ENCODE measurements around the gene SARM1. TPM values are rescaled to one million over a fixed set of nuclear protein-coding genes. Genes with fewer than 3 reads are reported as not detected.
"Not testable (repeated sequence)": the region's sequence is repeated elsewhere in the genome, so short reads cannot be mapped to it uniquely, and the experiment has no call there.

Gene SARM1
- total RNA-seq, 5 donors from 2014 or later (not counting 1 experiment from before 2014, with no cell fraction given) = 26.0 to 42.3 (median 37.9) TPM

DNA sequence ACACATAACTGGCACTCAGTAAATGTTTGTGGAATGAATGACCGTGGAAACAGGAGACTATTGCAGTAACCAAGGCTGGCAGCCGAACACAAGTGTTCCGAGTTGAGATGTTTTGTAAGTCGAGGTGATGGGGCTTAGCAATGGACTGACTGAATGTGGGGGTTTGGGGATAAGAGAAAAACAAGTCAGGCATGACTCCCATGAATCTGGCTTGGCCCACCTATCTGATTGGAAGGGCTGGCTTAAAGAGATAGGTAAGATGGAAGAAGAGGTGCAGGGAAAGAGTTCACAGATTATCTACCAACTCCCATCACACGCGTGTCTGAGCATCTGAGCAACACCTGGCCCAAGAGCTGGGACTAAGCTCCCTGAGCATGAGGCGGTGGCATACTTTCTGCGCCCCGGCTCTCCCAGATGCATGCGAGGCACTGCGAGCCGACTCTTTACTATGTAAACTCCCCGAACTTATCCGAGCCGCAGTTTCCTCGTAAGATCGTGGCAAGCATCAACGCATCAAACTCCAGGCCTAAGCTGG, 36.8 kb upstream of the SARM1 start:
- peaks cover 10 to 31% of the 10 kb centered on the region in 2 donors for H3K36me3 ChIP-seq (ENCODE audit: control insufficient read depth in 2 of 2, extremely low read depth in 1 of 2, insufficient read depth in 1 of 2, low read length in 1 of 2)
- peak in 1 of 4 experiments; percentile 0 for ATAC-seq (replicated peaks in 1 of 4)
- POLR2A ChIA-PET = interaction anchor here (0.6 to 2.5 kb wide), 6 partner anchors 15 to 864 kb away, joined by 3 to 25 read pairs (median 3); partner anchors contain the start of genes POLDIP2 (in 1 of the 2), SDF2 (in 1 of the 2), SUPT6H (in 1 of the 2) and TMEM97 (in 1 of the 2)
- H3K4me3 Mint-ChIP-seq = peak overlapping the region; percentile 95 to 98 (median 96)
- H3K4me1 Mint-ChIP-seq = peaks cover 49 to 54% (median 50%) of the 10 kb centered on the region in 3 donors
- WGBS (ENCODE audit: insufficient coverage) = 13% methylated on average over 17 of the region's 18 CpGs
- peak overlapping the region; percentile 81 to 88 for H3K4me3 ChIP-seq (ENCODE audit: control insufficient read depth in 1 of 2, extremely low read depth in 1 of 2, low read length in 1 of 2)
- H3K27ac ChIP-seq (ENCODE audit: low read length) = peak overlapping the region; percentile 77
- H3K9me3 ChIP-seq = no peaks in the 10 kb centered on the region
- H3K27me3 Mint-ChIP-seq = no peaks in the 10 kb centered on the region
- CTCF ChIA-PET = interaction anchor here (0.9 to 1.8 kb wide), 8 partner anchors 14 to 617 kb away, joined by 3 to 15 read pairs (median 4); partner anchors contain the start of genes LYRM9 (in 1 of the 2), POLDIP2 (in 1 of the 2) and TMEM97 (in 1 of the 2)
- H3K36me3 Mint-ChIP-seq = peaks cover 17% of the 10 kb centered on the region
- H3K27ac Mint-ChIP-seq = peak overlapping the region; percentile 87 to 90
- DNase-seq = peak in 5 of 35 experiments; percentile 9 to 17 (median 13)
- no peaks in the 10 kb centered on the region for H3K9me3 Mint-ChIP-seq
- peaks cover 12 to 28% of the 10 kb centered on the region in 2 experiments for H3K4me1 ChIP-seq (ENCODE audit: control insufficient read depth in 1 of 2, extremely low read depth in 1 of 2, insufficient read depth in 2 of 2, low read length in 2 of 2)
- no peaks in the 10 kb centered on the region for H3K27me3 ChIP-seq (replicated peaks in 1 of 2; ENCODE audit: control insufficient read depth in 2 of 2, extremely low read depth in 1 of 2, insufficient read depth in 2 of 2, low read length in 1 of 2)

DNA sequence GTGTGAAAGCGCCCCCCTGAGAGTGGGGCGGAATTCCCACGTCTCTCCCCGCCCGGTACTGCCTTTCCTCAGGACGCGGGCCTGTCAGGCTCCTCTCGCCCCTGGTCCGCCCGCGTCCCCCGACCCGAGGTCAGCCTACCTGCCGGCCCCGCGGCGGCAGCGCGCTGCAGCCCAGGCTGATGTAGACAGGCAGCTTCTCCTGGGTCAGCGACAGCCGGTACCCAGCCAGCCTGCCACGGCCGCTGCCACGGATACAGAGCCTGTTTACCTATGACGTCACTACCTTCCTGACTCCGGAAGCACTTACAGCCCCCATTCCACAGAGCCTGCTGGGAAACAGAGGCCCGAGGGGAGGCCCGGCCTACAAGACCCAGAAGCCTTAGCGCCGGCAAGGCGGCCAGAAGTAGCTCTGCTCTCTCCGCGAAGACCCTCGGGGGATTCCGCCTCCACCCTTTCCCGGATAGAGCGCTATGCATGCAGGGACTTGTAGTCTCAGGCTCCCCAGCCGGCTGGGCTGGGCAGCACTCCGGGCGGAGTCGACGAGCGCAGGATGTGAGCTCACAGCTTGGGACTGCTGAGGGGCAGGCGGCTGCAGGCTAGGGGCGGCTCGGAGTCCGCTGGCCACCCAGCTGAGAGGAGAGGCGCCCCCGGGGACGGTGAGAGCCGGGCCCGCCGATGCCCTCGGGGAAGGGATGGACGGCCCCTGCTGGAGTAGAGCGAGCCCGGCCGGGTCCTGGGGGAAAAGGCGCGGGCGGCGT, 36.1 kb upstream of the SARM1 start, which contains the start of the genes IFT20 and TNFAIP1:
Gene IFT20, minus strand, starts transcription at position 272 of the 758 bp plus-strand sequence. CDS start 3,487 bp downstream, outside the sequence.
Gene TNFAIP1, plus strand, starts transcription at position 561 of the 758 bp plus-strand sequence. CDS start 3,761 bp downstream, outside the sequence.
- Histone ChIP-seq H3K27me3 (replicated peaks in 1 of 2; ENCODE audit: control insufficient read depth in 2 of 2, extremely low read depth in 1 of 2, insufficient read depth in 2 of 2, low read length in 1 of 2) (no peaks in the 10 kb centered on the region), H3K9me3 (no peaks in the 10 kb centered on the region), H3K36me3 (ENCODE audit: control insufficient read depth in 2 of 2, extremely low read depth in 1 of 2, insufficient read depth in 1 of 2, low read length in 1 of 2) (peaks cover 10 to 32% of the 10 kb centered on the region in 2 donors), H3K4me3 (ENCODE audit: control insufficient read depth in 1 of 2, extremely low read depth in 1 of 2, low read length in 1 of 2) (peak within 1 kb of the TSS; percentile 81 to 88), H3K4me1 (ENCODE audit: control insufficient read depth in 1 of 2, extremely low read depth in 1 of 2, insufficient read depth in 2 of 2, low read length in 2 of 2) (peaks cover 12 to 28% of the 10 kb centered on the region in 2 experiments), H3K27ac (ENCODE audit: low read length) (peak within 1 kb of the TSS; percentile 77)
- WGBS (ENCODE audit: insufficient coverage) = under 1% methylated on average over 62 of the region's 62 CpGs
- Mint-ChIP-seq H3K9me3 (no peaks in the 10 kb centered on the region), H3K27me3 (no peaks in the 10 kb centered on the region), H3K4me3 (peak within 1 kb of the TSS; percentile 95 to 98 (median 96)), H3K4me1 (peaks cover 49 to 54% (median 50%) of the 10 kb centered on the region in 3 donors), H3K36me3 (peaks cover 20% of the 10 kb centered on the region), H3K27ac (peak within 1 kb of the TSS; percentile 87 to 90)
- ChIA-PET POLR2A (interaction anchor here (0.5 to 2.5 kb wide), 12 partner anchors 16 to 489 kb away, joined by 3 to 25 read pairs (median 3); partner anchors contain the start of genes POLDIP2 (in 2 of the 2), TMEM97 (in 2 of the 2), LYRM9 (in 1 of the 2) and RPL23A (in 1 of the 2)), CTCF (interaction anchor here (0.6 to 1.8 kb wide), 11 partner anchors 13 to 616 kb away, joined by 3 to 15 read pairs (median 4); partner anchors contain the start of genes LYRM9 (in 1 of the 2), POLDIP2 (in 1 of the 2) and TMEM97 (in 1 of the 2))
- DNase-seq (peak; percentile 88 to 99 (median 98)), ATAC-seq (replicated peaks in 1 of 4) (peak; percentile 95 to 99 (median 98))

DNA sequence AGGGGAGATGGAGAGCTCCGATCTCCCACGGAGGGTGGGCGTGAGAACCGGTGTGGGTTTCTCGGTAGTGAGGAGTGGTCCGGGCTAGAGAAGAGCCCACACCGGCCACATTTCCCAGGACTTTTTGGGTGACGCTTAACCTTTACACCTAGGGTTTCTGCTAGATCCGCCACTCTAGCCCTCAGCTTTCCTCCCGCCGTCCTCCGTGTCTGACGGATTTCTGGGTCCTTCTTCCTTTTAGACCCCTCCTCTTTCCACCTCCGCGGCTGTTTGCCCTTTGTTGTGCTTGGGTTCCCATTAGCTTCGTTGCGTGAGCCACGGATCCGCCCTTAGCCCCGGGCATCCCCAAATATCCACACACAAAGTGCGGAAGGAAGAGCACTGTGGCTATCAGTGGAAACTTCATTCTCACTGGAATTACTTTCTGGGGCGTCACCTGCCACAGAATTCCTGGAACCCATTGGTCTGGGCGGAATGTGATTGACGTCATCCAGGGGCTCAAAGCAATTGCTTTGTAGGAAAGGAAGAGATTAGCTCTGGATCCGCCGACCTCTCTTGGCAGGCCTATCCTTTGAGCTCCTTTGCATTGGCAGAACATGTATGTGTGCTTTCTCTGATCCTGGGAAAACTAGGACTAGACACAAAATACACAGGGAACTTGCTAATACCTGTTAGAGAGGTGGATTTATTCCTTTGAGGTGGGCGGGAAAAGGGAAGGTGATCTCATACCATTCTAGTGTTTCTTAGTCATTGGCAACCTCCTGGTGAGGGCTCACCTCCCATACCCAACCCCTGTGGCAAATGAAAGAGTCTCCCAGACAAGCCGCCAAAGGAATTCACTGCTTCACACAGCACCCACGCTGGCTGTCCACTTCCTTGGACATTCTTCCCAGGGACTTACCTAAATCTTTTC, 35.3 kb upstream of the SARM1 start:
- peaks cover 12 to 28% of the 10 kb centered on the region in 2 experiments for H3K4me1 ChIP-seq (ENCODE audit: control insufficient read depth in 1 of 2, extremely low read depth in 1 of 2, insufficient read depth in 2 of 2, low read length in 2 of 2)
- peaks cover 49 to 54% (median 50%) of the 10 kb centered on the region in 3 donors for H3K4me1 Mint-ChIP-seq
- ChIA-PET POLR2A (interaction anchor here (0.5 to 2.5 kb wide), 12 partner anchors 17 to 490 kb away, joined by 3 to 25 read pairs (median 3); partner anchors contain the start of genes POLDIP2 (in 2 of the 2), TMEM97 (in 2 of the 2), LYRM9 (in 1 of the 2) and RPL23A (in 1 of the 2)), CTCF (interaction anchor here (0.6 to 1.8 kb wide), 10 partner anchors 12 to 616 kb away, joined by 3 to 15 read pairs (median 4); partner anchors contain the start of genes LYRM9 (in 1 of the 2), POLDIP2 (in 1 of the 2) and TMEM97 (in 1 of the 2))
- no peaks in the 10 kb centered on the region for H3K9me3 Mint-ChIP-seq
- peaks cover 7 to 31% of the 10 kb centered on the region in 2 donors for H3K36me3 ChIP-seq (ENCODE audit: control insufficient read depth in 2 of 2, extremely low read depth in 1 of 2, insufficient read depth in 1 of 2, low read length in 1 of 2)
- peak in 5 of 35 experiments; percentile 2 to 41 (median 15) for DNase-seq
- no peaks in the 10 kb centered on the region for H3K27me3 Mint-ChIP-seq
- WGBS (ENCODE audit: insufficient coverage) = 15% methylated on average over 13 of the region's 29 CpGs
- H3K36me3 Mint-ChIP-seq = peaks cover 14% of the 10 kb centered on the region
- peak overlapping the region; percentile 85 to 90 for H3K27ac Mint-ChIP-seq
- H3K27me3 ChIP-seq (replicated peaks in 1 of 2; ENCODE audit: control insufficient read depth in 2 of 2, extremely low read depth in 1 of 2, insufficient read depth in 2 of 2, low read length in 1 of 2) = no peaks in the 10 kb centered on the region
- peak overlapping the region; percentile 77 for H3K27ac ChIP-seq (ENCODE audit: low read length)
- H3K4me3 Mint-ChIP-seq = peak overlapping the region; percentile 95 to 98 (median 96)
- no peaks in the 10 kb centered on the region for H3K9me3 ChIP-seq
- H3K4me3 ChIP-seq (ENCODE audit: control insufficient read depth in 1 of 2, extremely low read depth in 1 of 2, low read length in 1 of 2) = peak overlapping the region; percentile 81 to 88
- no peak for ATAC-seq (replicated peaks in 1 of 4)

DNA sequence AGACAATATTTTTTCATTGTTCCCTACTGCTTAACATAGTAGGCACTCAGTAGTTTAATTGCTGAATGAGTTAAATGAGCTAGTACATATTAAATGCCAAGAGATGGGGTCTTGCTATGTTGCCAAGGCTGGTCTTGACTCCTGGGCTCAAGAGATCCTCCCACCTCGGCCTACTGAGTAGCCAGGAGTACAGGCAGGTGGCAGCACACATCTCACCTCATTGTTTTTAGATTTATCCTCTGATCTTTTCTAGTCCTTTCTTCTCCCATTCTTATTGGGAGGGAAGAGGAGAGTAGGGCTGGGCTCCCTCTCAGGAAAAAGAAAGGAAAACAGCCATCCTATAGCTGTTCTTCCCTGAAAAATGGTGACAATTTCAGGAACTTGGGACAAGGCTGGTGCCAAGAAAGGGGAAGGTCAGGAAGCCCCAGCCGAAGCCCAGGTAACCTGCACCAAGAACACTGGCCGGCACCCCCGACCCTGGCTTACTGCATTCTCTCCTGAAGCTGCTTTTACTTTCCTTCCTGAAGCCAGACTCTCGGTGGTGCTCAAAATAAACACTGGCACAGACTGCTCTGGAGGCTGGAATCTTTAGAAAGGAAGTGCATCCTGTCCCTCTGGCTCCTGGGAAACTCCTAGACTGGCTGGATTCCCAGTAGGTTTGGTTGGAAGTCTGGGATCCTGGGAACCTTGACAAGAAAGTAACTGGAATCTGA, 33.3 kb upstream of the SARM1 start:
- no peak overlapping the region for H3K27ac Mint-ChIP-seq
- POLR2A ChIA-PET = interaction anchor here in 1 of 2 donors (0.7 kb wide), 1 partner anchor 9 kb away, joined by 3 read pairs; no protein-coding TSS in a partner anchor
- peak overlapping the region in 1 of 3 donors; percentile 98 for H3K4me3 Mint-ChIP-seq

DNA sequence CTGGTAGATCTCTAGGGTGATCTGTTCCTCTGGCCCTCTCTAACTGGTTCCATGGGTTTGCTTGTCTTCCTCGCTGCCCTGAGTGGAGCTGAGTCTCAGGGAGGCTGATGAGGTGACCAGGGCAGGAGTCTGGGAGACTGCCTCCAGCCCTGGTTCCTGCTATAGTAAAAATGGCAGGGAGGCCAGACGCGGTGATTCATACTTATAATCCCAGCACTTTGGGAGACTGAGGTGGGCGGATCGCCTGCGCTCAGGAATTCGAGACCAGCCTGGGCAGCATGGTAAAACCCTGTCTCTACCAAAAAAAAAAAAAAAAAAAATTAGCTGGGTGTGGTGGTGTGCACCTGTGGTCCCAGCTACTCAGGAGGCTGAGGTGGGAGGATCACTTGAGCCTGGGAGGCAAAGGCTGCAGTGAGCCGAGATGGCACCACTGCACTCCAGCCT, 32.7 kb upstream of the SARM1 start:
- not testable (repeated sequence) for H3K4me3 Mint-ChIP-seq; H3K27me3 ChIP-seq (replicated peaks in 1 of 2; ENCODE audit: control insufficient read depth in 2 of 2, extremely low read depth in 1 of 2, insufficient read depth in 2 of 2, low read length in 1 of 2); H3K27me3 Mint-ChIP-seq; DNase-seq; H3K4me3 ChIP-seq (ENCODE audit: control insufficient read depth in 1 of 2, extremely low read depth in 1 of 2, low read length in 1 of 2); H3K27ac Mint-ChIP-seq; H3K9me3 ChIP-seq; ATAC-seq (replicated peaks in 1 of 4); H3K27ac ChIP-seq (ENCODE audit: low read length); H3K9me3 Mint-ChIP-seq
- WGBS (ENCODE audit: insufficient coverage) = no CpG with 5 or more reads among the region's 8 CpGs
- ChIA-PET POLR2A (interaction anchor here in 1 of 2 donors (0.6 kb wide), 1 partner anchor 10 kb away, joined by 5 read pairs; no protein-coding TSS in a partner anchor), CTCF (interaction anchor here in 1 of 2 donors (1.6 kb wide), 1 partner anchor 19 kb away, joined by 5 read pairs; the partner anchor contains the start of gene POLDIP2)
- H3K36me3 Mint-ChIP-seq = peaks cover 14% of the 10 kb centered on the region
- Histone ChIP-seq H3K36me3 (ENCODE audit: control insufficient read depth in 2 of 2, extremely low read depth in 1 of 2, insufficient read depth in 1 of 2, low read length in 1 of 2) (peaks cover 7 to 46% of the 10 kb centered on the region in 2 donors), H3K4me1 (ENCODE audit: control insufficient read depth in 1 of 2, extremely low read depth in 1 of 2, insufficient read depth in 2 of 2, low read length in 2 of 2) (peaks cover 12 to 26% of the 10 kb centered on the region in 2 experiments)
- H3K4me1 Mint-ChIP-seq = peaks cover 39 to 44% (median 43%) of the 10 kb centered on the region in 3 donors

More for the DNA sequence above, 33.3 kb upstream of the SARM1 start:
- peaks cover 12 to 28% of the 10 kb centered on the region in 2 experiments for H3K4me1 ChIP-seq (ENCODE audit: control insufficient read depth in 1 of 2, extremely low read depth in 1 of 2, insufficient read depth in 2 of 2, low read length in 2 of 2)
- no peaks in the 10 kb centered on the region for H3K27me3 ChIP-seq (replicated peaks in 1 of 2; ENCODE audit: control insufficient read depth in 2 of 2, extremely low read depth in 1 of 2, insufficient read depth in 2 of 2, low read length in 1 of 2)
- H3K36me3 Mint-ChIP-seq = peaks cover 12% of the 10 kb centered on the region
- 69% methylated on average over 4 of the region's 5 CpGs for WGBS (ENCODE audit: insufficient coverage)
- CTCF ChIA-PET = interaction anchor here in 1 of 2 donors (1.6 kb wide), 1 partner anchor 19 kb away, joined by 5 read pairs; the partner anchor contains the start of gene POLDIP2
- no peak overlapping the region for H3K27ac ChIP-seq (ENCODE audit: low read length)
- no peaks in the 10 kb centered on the region for H3K9me3 ChIP-seq
- no peaks in the 10 kb centered on the region for H3K27me3 Mint-ChIP-seq
- ATAC-seq (replicated peaks in 1 of 4) = no peak
- no peak for DNase-seq
- H3K4me1 Mint-ChIP-seq = peaks cover 44 to 49% (median 48%) of the 10 kb centered on the region in 3 donors
- no peak overlapping the region for H3K4me3 ChIP-seq (ENCODE audit: control insufficient read depth in 1 of 2, extremely low read depth in 1 of 2, low read length in 1 of 2)
- no peaks in the 10 kb centered on the region for H3K9me3 Mint-ChIP-seq
- H3K36me3 ChIP-seq (ENCODE audit: control insufficient read depth in 2 of 2, extremely low read depth in 1 of 2, insufficient read depth in 1 of 2, low read length in 1 of 2) = peaks cover 7 to 40% of the 10 kb centered on the region in 2 donors

Measured in T-cell (primary cell).